Measurements from ENCODE around the gene SLC2A13. TPM values are rescaled to one million over a fixed set of nuclear protein-coding genes. Genes with fewer than 3 reads are reported as not detected.

Gene SLC2A13
- polyA plus RNA-seq, 1 donor (not counting 4 experiments of a cell fraction or from before 2014, with no cell fraction given) = 1.1 TPM

DNA sequence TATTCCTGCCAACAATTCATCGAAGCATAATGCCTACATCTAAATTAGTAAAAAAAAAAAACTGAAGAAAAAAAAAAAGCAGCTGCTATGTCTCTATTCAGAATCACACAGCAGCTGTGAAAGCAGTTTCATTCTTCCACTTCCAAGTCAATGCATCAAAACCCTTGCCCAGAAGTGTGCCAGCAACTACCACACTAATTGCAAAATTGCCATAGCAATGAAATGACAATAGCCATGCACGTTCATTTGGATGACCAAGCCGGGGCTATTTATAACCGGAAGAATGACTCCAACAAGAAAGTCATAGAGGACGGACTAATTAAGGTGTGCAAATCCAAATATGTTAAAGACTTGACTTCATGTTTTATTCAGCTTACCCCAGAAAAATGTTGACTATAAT is 42.5 kb downstream of the SLC2A13 start:
- no peak overlapping the region for H3K27ac ChIP-seq (ENCODE audit: control insufficient read depth, insufficient read depth, low read length)
- FAIRE-seq = no peak

DNA sequence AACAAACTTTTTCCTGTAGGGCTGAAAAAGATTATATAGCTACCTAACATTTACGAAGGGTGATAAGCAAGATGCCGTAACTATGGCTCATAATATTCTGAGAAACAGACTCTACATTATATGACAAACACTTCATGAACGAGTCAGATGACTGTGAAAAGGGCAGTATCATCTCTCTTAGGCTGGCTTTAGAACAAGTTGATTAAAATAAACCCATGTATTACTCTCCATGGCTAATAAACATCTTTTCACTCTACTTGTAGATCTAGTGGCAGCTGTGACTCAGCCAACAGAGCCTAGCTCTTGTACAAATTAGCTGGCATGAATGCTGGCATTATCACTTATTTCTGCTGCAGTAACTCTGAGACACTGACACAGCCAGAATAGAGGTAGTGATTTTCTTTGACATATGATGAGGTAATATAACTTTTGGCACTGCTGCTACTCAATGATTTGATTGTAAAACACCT is 47.1 kb downstream of the SLC2A13 start:
- no peaks in the 10 kb centered on the region for H3K9me1 ChIP-seq (ENCODE audit: control insufficient read depth, extremely low read depth, insufficient read depth, low read length)
- dilution Hi-C loops (cut with MboI; ENCODE audit: extremely low pct_ligation_motif_present, low sequenced_read_pairs) = no loop called here
- H3K79me2 ChIP-seq (ENCODE audit: control insufficient read depth, insufficient read depth, low read length) = no peaks in the 10 kb centered on the region
- no peaks in the 10 kb centered on the region for H3K9me3 ChIP-seq (ENCODE audit: control insufficient read depth, low read depth, low read length)
- no peak overlapping the region for H3K27ac ChIP-seq (ENCODE audit: control insufficient read depth, insufficient read depth, low read length)
- TF ChIP-seq, protein P1, sequence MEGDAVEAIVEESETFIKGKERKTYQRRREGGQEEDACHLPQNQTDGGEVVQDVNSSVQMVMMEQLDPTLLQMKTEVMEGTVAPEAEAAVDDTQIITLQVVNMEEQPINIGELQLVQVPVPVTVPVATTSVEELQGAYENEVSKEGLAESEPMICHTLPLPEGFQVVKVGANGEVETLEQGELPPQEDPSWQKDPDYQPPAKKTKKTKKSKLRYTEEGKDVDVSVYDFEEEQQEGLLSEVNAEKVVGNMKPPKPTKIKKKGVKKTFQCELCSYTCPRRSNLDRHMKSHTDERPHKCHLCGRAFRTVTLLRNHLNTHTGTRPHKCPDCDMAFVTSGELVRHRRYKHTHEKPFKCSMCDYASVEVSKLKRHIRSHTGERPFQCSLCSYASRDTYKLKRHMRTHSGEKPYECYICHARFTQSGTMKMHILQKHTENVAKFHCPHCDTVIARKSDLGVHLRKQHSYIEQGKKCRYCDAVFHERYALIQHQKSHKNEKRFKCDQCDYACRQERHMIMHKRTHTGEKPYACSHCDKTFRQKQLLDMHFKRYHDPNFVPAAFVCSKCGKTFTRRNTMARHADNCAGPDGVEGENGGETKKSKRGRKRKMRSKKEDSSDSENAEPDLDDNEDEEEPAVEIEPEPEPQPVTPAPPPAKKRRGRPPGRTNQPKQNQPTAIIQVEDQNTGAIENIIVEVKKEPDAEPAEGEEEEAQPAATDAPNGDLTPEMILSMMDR (optimal IDR thresholded peaks at IDR 0.05 in 1 of 3, IDR thresholded peaks at IDR 0.05 in 1 of 3, conservative IDR thresholded peaks at IDR 0.05 in 1 of 3; ENCODE audit: extremely low read depth in 1 of 3, insufficient read depth in 2 of 3, low read length in 3 of 3) = no peak
- no peak for TF ChIP-seq EZH2 (IDR thresholded peaks at IDR 0.05; ENCODE audit: low read length)
- no peak overlapping the region for H3K4me2 ChIP-seq (ENCODE audit: control insufficient read depth, extremely low read depth, insufficient read depth, low read depth, low read length)
- no peaks in the 10 kb centered on the region for H3K4me1 ChIP-seq (ENCODE audit: control insufficient read depth, extremely low read depth, insufficient read depth, low read length)
- no peaks in the 10 kb centered on the region for H3K27me3 ChIP-seq (ENCODE audit: control insufficient read depth, extremely low read depth, insufficient read depth, low read length)
- H3K4me3 ChIP-seq (ENCODE audit: control insufficient read depth in 2 of 3, extremely low read depth in 1 of 3, insufficient read depth in 2 of 3, low read depth in 1 of 3, low read length in 3 of 3) = no peak overlapping the region
- DNase-seq (ENCODE audit: low read depth, low spot score) = no peak
- H3K9ac ChIP-seq (ENCODE audit: control insufficient read depth, extremely low read depth, insufficient read depth, low read length) = no peak overlapping the region
- no peak overlapping the region for H2AFZ ChIP-seq (ENCODE audit: control insufficient read depth, low read length)
- H4K20me1 ChIP-seq (ENCODE audit: control insufficient read depth, extremely low read depth, insufficient read depth, low read length) = no peaks in the 10 kb centered on the region
- no peak for FAIRE-seq
- no peaks in the 10 kb centered on the region for H3K36me3 ChIP-seq (ENCODE audit: control insufficient read depth in 2 of 2, extremely low read depth in 1 of 2, insufficient read depth in 2 of 2, low read length in 2 of 2)

More for the DNA sequence above, 42.5 kb downstream of the SLC2A13 start:
- Histone ChIP-seq H3K9me3 (ENCODE audit: control insufficient read depth, low read depth, low read length) (no peaks in the 10 kb centered on the region), H4K20me1 (ENCODE audit: control insufficient read depth, extremely low read depth, insufficient read depth, low read length) (no peaks in the 10 kb centered on the region), H3K4me2 (ENCODE audit: control insufficient read depth, extremely low read depth, insufficient read depth, low read depth, low read length) (no peak overlapping the region), H3K79me2 (ENCODE audit: control insufficient read depth, insufficient read depth, low read length) (no peaks in the 10 kb centered on the region), H3K27me3 (ENCODE audit: control insufficient read depth, extremely low read depth, insufficient read depth, low read length) (no peaks in the 10 kb centered on the region), H3K36me3 (ENCODE audit: control insufficient read depth in 2 of 2, extremely low read depth in 1 of 2, insufficient read depth in 2 of 2, low read length in 2 of 2) (no peaks in the 10 kb centered on the region), H3K4me3 (ENCODE audit: control insufficient read depth in 2 of 3, extremely low read depth in 1 of 3, insufficient read depth in 2 of 3, low read depth in 1 of 3, low read length in 3 of 3) (no peak overlapping the region), H3K9me1 (ENCODE audit: control insufficient read depth, extremely low read depth, insufficient read depth, low read length) (no peaks in the 10 kb centered on the region), H3K4me1 (ENCODE audit: control insufficient read depth, extremely low read depth, insufficient read depth, low read length) (no peaks in the 10 kb centered on the region), H3K9ac (ENCODE audit: control insufficient read depth, extremely low read depth, insufficient read depth, low read length) (no peak overlapping the region), H2AFZ (ENCODE audit: control insufficient read depth, low read length) (no peak overlapping the region)
- DNase-seq (ENCODE audit: low read depth, low spot score) = no peak
- dilution Hi-C loops (cut with MboI; ENCODE audit: extremely low pct_ligation_motif_present, low sequenced_read_pairs) = no loop called here
- no peak for TF ChIP-seq EZH2 (IDR thresholded peaks at IDR 0.05; ENCODE audit: low read length)
- TF ChIP-seq, protein P1 (optimal IDR thresholded peaks at IDR 0.05 in 1 of 3, IDR thresholded peaks at IDR 0.05 in 1 of 3, conservative IDR thresholded peaks at IDR 0.05 in 1 of 3; ENCODE audit: extremely low read depth in 1 of 3, insufficient read depth in 2 of 3, low read length in 3 of 3) = no peak

Data from keratinocyte (primary cell).